ENCODE results near the gene DGAT2.
A peak's percentile ranks its signal among the peaks of the same experiment; 100 is the strongest.
"Not testable (repeated sequence)": the region's sequence is repeated elsewhere in the genome, so short reads cannot be mapped to it uniquely, and the experiment has no call there.

Gene DGAT2, protein sequence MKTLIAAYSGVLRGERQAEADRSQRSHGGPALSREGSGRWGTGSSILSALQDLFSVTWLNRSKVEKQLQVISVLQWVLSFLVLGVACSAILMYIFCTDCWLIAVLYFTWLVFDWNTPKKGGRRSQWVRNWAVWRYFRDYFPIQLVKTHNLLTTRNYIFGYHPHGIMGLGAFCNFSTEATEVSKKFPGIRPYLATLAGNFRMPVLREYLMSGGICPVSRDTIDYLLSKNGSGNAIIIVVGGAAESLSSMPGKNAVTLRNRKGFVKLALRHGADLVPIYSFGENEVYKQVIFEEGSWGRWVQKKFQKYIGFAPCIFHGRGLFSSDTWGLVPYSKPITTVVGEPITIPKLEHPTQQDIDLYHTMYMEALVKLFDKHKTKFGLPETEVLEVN

DNA sequence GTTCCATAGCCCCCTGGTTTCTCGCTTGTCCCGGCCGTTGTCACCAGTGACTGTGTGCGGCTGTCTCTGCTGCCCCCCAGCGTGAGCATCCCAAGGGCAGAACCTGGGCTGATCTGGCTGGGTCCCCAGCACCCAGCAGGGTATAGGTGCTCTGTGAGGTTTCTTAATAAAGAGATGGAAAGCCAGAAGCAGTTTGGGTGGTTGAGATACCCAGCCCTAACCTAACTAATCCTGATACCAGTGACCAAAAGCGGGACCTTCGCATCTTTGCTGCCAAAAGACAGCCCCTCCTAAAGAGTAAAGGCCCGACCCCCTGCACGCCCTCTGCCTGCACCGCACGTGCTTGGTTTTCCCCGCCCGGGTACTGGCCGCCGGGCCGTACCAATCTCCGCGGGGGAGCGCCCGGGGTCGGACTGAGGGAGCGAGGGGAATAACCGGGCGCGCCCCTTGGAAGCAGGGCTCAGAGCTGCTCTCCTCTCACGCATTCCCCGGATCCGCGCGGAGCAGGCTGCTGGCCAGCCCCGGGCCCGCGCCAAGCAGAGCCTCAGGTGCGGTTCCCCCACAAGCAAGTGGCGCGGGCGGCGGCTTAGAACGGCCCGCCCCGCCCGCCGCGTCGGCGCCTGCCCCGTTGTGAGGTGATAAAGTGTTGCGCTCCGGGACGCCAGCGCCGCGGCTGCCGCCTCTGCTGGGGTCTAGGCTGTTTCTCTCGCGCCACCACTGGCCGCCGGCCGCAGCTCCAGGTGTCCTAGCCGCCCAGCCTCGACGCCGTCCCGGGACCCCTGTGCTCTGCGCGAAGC lies at the start of gene DGAT2:
DGAT2 (plus strand) TSS at position 667 of the 797 bp plus-strand sequence. CDS start 214 bp downstream, outside the sequence.
- peak; percentile 71 for DNase-seq

DNA sequence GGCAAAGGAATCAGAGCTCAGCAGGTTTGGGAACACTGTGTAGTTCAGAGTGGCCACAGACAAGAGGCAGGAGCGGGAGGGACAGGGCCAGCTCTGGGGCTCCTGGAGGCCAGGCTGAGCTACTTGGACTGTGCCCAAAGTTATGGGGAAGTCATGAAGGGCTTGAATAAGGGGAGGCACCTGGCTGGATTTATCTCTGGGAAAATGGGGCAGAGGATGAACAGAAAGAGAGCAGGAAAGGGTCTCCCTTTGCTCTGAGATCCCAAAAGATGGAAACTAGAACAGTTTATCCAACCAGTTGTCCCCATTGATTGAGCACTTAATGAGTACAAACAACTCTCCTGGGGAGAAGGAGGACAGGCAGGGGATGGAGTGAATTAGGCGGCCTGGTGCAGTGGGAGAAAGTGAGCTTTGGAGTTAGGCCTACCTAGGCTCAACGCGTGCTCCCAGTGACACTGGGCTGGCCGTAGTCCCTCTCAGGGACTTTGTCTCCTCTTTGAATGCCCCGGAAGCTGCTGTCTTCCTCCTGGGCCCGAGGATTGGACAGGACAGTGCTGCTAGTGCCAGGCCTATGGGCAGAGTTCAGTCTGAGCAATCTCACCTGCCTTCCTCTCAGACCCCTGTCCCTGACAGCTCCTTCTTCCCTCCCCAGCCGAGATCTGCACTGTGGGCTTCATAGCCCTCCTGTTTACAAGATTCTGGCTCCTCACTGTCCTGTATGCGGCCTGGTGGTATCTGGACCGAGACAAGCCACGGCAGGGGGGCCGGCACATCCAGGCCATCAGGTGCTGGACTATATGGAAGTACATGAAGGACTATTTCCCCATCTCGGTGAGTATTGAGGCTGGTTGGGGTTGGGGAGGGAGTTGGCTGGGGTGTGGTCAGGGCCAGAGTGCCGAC lies 49.0 kb upstream of the DGAT2 start:
- no peak for DNase-seq

DNA sequence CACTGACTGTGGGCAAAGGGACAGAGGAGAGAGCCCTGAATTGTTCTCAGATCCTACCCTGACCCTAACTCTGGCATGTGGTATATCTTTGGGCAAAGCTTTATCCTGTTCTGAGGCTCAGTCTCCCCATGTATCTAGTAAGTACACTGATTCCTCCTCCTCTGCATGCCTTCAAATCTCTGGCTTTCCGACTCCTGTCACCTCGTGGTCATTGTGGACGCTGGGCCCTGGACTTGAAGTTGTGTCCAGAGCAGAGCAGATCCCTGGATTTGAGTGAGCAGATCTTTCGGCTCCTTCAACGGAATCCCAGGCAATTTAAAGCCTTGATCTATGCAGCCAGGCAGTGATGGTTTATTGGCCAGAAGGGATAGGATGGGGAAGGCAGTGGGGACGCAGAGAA lies 47.9 kb upstream of the DGAT2 start:
- no peak for DNase-seq

DNA sequence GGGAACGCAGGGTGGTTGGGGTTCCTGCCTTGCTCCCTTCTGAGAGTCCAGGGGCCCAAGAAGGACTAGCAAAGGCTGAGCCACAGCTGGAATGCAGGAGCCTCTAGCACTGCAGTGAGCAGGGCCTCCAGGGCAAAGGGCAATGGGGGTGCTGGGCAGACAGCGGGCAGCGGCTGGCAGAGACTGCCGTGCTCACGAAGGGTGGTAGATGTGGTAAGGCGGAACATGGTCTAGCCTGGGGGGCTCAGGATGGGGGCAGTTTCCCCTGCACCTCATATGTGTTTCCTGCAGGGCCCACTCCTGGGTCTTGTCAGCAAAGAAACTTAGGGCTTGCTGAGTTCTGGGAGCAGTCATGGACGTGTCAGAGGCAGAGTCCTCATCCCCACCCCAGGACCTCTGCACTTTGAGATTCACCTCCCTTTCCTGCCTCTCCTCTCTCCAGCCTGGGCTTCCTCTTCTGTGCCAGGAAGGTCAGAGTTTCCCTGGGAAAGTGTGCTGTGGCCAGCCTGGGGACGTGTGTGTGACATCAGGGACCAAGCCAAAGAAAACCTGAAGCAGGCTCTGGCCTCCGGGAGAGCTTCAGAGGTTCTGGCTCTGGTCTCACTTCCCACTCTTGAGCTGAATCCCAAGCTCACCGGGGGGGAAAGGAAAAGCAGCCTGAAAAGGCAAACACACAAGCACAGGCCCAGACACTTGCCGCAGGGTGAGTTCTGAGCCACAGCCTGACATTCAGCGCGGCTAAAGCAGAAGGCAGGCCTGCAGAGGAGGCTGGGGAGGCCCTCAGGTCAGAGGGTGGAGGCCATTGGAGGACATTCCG lies 46.5 kb upstream of the DGAT2 start:
- DNase-seq: no peak

DNA sequence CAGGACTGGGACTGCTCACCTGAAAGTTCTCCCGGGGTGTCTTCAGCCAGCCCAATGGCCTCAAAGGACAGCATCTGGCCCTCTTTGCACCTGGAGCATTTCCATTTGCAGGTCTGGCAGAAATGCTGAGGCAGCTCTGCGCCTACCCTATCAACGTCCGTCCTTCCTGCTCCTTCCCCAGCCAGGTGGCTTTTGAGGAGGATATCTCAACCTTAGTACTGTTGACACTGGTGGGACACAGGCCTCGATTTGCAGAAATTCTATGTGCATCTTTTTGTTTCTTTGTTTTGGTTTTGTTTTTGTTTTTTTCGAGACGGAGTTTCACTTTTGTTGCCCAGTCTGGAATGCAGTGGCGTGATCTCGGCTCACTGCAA lies 45.9 kb upstream of the DGAT2 start:
- DNase-seq: no peak

DNA sequence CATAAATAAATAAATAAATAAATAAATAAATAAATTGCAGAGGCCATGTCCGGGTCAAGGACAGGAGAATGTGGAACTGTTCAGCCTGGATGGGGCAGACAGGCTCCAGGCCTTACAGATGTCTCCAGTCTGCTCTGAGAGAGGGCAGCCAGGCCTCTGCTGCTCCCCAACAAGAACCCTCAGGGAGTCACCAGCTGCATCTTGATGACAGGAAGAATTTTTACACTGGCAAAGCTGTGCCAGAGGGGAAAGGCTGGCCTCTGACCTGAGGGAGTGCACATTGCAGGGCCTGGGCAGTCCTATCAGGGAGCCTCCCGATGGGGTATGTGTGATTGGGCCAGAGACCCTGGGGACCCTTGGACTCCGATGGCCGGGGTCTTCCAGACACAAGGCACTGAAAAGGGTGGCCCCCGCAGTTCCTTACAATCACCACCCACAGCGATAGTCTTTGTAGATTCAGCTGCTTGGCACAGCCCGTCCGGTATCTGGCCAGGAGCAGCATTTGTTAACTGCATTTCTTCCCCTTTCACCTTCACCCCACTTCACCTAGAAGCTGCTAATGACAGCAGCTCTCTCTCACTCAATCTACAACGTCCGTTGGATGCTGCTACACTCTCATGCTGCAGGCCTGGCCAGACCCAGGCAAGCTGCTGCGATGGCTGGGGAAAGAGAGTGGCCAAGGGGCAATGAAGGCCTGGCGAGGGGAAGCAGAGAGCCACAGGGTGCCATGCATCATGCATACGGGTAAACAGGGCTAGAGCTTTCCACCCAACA lies 42.8 kb upstream of the DGAT2 start:
- no peak for DNase-seq

DNA sequence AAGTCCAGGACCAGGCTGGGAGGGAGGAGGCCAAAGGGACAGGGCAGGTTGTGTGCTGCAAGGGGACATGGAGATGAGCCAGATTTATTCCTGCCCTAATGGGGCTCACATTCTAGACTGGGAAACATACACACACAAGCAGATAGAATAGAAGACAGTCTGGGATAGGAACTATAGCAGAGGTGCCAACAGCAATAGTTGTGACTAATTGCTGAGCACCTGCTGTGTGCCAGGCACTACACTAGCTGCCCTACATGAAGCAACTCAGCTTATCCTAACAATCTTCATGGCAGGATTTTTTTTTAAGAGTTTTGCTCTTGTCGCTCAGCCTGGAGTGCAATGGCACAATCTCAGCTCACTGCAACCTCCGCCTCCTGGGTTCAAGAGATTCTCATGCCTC lies 39.6 kb upstream of the DGAT2 start:
- DNase-seq: no peak

DNA sequence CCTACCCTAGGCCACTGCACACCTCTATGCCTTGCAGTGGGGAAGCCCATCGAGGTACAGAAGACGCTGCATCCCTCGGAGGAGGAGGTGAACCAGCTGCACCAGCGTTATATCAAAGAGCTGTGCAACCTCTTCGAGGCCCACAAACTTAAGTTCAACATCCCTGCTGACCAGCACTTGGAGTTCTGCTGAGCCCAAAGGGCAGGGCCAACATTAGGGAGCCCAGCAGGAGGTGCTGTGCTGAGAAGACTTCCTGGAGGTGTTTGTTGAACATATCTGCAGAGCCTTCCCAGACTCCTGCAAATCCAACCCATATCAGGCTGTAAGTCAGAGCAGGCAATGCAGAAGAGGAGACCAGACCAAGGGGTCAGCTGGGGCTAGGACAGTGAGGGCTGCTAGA lies 37.5 kb upstream of the DGAT2 start:
- DNase-seq: no peak

DNA sequence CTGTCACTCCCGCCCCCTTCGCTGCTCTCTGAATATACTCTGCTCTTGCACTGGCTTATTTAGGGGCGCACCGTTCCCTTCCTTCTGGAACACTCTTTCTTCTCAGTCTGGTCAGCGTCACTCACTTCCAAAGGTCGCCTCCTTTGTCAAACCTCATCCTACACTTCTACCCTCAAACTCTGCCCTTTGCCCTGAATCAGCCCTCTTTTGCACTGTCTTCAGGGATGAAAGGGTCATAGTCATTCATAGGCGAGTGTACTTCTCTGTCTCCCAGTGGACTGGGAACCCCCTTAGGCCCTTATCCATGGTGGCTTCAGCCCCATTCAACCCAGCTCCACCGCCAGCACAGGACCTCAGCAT lies 35.5 kb upstream of the DGAT2 start:
- DNase-seq: no peak

DNA sequence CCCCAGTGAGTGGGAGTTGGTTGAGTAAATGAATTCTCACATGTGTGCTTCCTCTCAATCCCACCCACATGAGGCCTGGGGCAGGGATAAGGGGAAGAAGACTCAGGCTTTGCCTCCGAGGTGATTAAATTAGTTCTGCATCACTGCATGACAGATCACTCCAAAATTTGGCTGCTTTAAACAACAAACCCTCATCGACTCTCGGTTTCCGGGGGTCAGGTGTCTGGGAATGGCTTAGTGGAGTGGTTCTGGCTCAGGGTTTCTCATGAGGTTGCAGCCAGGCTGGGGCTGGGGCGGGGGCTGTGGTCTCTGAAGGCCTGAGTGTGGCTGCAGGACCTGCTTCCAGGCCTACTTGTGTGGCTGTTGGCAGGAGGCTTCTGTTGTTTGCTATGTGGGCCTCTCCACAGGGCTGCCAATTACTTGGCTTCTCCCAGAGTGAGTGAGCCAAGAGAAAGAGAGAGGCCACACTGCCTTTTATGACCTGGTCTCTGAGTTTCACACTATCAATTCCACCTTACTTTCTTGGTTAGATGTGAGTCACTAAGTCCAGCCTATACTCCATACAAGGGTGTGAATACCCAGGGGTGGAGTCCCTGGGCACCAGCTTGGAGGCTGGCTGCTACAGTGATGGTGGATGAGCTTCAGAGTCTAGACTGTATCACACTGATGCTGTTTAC lies 35.0 kb upstream of the DGAT2 start:
- DNase-seq: no peak

DNA sequence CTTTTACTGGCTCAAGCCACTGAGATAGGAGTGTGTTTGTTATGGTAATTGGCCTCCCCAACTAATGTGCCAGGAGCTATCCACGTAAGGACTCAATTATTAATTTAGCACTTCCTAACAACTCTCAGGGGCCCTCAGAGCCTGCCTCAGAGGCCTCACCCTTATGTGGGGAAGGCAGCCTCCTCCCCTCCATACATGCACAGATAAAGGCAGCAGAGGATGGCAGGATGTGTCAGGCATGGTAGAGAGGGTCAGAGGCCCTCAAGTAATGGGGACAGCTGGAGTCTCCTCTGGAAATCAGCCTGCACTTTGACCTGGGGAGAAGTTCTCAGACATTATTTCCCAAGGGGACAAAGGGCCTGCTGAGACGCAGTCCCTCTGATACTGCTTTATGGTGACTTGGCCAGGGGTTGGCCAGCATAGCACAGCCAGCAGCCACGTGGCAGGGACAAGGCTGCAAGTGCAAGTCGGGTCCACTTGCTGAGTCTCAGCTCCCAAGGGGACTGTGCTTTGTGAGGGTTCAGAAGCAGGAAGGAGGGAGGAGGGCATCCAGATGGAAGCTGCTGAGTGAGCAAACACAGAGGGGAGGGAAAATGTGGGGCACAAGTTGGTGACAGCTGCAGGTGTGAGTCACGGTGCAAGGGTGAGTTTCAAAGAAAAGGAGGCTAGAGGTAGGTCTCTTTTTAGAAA lies 33.9 kb upstream of the DGAT2 start:
- no peak for DNase-seq

DNA sequence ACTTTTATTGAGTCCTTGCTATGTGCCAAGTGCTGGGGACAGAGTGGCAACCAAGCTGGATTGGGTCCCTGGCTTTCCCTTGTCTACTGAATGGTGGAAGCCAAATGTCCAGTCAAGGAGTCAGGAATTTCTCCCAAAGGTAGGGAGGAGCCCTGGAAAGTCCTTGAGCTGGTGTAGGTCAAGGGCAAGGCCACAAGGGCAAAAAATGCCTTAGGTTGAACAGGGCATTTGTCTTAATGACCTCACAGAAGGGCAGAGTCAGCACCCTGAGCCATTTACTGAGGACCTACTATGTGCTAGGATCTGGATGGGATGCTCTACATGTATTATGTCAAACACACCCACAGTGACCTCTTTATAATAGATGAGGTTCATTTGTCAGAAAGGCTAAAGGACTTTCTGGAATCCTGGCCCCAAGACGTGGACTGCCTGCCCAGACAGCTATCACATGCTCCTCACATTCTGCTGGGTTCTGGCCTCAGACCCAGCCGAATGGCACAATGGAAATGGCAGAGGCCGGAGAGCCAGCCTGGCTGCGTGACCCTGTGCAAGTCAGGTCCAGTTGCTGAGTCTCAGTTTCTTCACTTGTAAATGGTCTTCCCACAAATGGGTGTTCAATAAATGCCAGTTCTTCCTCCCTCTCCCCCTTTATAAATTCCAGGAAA lies 33.3 kb upstream of the DGAT2 start:
- DNase-seq: no peak

DNA sequence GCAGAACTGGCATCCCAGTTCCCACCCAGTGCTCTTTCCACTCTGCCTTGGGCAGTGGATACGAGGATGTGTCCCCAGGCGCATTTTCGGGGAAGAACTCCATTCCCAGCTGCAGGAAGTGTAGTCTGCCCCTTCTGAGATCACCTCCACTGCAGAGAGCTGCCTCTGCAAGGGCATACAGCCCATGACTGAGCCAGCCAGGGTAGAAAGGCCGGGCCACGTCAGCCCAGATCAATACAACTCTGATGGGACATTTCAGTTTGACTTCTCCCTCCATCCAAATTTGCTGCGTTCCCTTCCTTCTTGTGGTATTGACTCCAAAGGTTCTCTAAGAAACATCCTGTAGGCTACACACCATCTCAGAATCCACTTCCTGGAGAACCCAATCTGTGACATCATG lies 31.3 kb upstream of the DGAT2 start:
- DNase-seq: no peak

DNA sequence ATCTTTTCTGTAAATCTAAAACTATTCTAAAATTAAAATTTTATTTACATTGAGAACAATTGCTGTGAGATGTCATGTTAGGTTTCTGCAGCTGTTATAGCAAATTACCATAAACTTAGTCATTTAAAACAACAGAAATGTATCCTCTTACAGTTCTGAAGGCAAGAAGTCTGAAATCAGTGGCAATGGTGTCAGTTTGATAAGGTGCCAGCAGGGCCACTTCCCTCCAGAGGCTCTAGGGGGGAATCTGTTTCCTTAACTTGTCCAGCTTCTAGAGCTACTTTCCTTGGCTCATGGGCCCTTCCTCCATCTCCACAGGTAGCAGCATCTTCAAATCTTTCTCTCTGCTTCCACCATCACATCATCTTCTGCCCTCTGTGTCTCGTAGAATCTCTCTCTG lies 27.9 kb upstream of the DGAT2 start:
- DNase-seq: no peak

DNA sequence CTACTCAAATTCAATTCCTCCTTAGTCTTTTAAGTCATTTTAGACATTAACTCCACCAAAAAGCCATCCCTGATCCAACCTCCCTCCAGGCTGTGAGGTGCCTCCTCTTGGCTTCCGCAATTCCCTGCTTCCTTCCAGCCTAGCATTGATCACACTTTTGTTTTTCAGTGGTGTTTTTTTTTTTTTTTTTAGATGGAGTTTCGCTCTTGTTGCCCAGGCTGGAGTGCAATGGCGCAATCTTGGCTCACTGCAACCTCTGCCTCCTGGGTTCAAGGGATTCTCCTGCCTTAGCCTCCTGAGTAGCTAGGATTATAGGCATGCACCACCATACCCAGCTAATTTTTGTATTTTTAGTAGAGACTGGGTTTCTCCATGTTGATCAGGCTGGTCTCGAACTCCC lies 25.4 kb upstream of the DGAT2 start:
- not testable (repeated sequence) for DNase-seq

DNA sequence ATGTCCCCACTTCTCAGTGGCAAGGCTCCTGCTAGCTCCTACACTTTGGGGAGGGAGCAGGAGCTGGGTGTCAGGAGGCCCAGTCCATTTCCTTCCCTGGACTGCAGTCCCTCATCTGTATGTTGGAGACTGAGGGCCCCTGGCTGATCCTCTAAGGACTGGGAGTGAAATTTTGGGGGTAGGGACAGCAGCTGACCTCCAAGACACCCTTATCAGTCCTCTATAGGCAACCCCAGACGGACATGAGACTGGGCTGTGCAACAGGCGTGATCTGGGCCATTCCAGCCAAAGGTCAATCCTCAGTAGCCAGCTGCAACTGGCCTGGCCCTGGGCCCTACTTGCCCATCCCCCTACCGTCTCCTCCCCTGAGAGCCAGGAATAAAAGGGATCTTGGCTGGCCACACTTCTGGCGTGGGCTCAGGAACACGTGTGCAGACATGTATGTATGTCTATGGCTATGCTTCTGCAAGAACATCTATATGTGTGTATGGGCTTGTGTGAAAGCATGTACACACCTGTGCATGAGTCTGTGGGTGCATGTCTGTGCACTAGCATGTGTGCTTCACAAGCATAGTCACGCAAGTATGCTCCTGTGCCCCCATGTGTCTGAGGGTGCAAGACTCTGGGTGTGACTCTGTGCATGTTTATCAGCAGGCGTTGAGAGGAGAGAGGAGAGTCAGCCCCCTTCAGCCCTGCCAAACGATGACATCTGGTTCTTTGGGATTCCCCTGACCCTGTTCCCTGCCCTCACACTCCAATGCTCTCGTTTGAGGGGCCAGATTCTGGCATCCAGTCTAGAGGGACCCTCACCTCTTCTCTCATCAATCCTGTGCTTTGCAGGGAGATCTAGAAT lies 24.6 kb upstream of the DGAT2 start:
- DNase-seq: no peak

DNA sequence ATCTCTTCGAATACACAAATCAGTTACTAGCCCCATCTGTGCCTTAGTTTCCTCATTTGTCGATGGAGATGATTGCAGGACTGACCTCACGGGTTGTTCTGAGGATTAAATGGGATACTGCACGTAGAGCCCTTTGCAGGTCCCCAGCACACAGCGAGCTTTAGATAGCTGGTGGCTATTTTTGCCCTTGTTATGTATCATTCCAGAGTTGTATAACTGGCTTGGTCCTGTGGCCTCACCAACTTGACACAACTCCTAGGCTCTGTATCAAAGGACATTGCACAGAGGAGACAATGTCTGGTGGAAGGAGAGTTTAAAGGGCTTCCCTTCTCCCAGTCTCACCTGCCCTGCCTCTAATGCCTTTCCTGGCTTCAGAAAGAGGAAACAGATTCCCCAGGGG lies 22.8 kb upstream of the DGAT2 start:
- no peak for DNase-seq

DNA sequence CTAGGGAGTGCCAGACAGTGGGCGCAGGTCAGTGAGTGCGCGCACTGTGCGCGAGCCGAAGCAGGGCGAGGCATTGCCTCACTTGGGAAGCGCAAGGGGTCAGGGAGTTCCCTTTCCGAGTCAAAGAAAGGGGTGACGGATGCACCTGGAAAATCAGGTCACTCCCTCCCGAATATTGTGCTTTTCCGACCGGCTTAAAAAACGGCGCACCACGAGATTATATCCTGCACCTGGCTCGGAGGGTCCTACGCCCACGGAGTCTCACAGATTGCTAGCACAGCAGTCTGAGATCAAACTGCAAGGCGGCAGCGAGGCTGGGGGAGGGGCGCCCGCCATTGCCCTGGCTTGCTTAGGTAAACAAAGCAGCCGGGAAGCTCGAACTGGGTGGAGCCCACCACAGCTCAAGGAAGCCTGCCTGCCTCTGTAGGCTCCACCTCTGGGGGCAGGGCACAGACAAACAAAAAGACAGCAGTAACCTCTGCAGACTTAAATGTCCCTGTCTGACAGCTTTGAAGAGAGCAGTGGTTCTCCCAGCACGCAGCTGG lies 19.8 kb upstream of the DGAT2 start:
- DNase-seq: not testable (repeated sequence)

DNA sequence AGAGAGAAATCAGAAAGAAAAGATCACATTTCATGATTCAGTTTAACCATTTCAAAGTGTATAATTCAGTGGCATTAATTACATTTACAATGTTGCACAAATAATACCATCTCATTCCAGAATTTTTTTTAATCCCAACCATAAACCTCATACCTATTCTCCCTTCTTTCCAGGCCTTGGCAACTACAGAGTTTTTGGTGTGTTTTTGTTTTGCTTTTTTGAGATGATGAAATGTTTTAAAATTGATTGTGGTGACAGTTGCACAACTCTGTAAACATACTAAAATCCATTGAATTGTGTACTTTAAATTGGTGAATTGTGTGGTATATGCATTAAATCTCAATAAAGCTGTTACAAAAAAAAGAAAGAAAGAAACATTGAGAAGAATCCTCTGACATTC lies 13.6 kb upstream of the DGAT2 start:
- DNase-seq: not testable (repeated sequence)

Measured in CD4-positive, alpha-beta T cell treated with Interleukin-6 for 4 hours (primary cell).